GM12874 (cell line): ENCODE data around the gene SDHD.

Source experiments
- CTCF ChIP-seq: IDR thresholded peaks from 2 replicates; pipeline ENCODE4 v1.5.1; 2011; ENCODE audit warnings: low read depth, mild to moderate bottlenecking, control low read depth, low read length, moderate library complexity; ENCODE audit not compliant: insufficient read depth

The SDHD gene

GRCh38 chr11:112129656-112130055 is 43.0 kb downstream of the SDHD start:
- TF ChIP-seq CTCF: no peak

GRCh38 chr11:112132737-112133136 is 46.1 kb downstream of the SDHD start:
- no peak for TF ChIP-seq CTCF

GRCh38 chr11:112134473-112134872 is 47.8 kb downstream of the SDHD start:
- TF ChIP-seq CTCF: no peak

- TF ChIP-seq CTCF: no peak
These were observed 56.9 kb downstream of the SDHD start for GRCh38 chr11:112143597-112143996.
